Adipocyte (in vitro differentiated cells): Measurements from ENCODE around the gene SLA2.

ENCODE experiments used
- DNase-seq: peaks from one replicate; pipeline ENCODE4 v3.0.0-alpha.2; 2015; ENCODE audit warnings: low read depth
- H3K27me3 ChIP-seq: replicated peaks from 2 replicates; pipeline ENCODE4 v1.7.0; 2013; ENCODE audit warnings: mild to moderate bottlenecking, low read length, moderate library complexity; ENCODE audit not compliant: control insufficient read depth, insufficient read depth
- H3K36me3 ChIP-seq: 2 replicates; pipeline ENCODE4 v1.7.0; 2013; ENCODE audit warnings: low read length, mild to moderate bottlenecking, moderate library complexity; ENCODE audit not compliant: control insufficient read depth, insufficient read depth, severe bottlenecking
- H3K4me1 ChIP-seq: 2 replicates; pipeline ENCODE4 v1.7.0; 2013; ENCODE audit warnings: mild to moderate bottlenecking, low read length, moderate library complexity; ENCODE audit not compliant: control insufficient read depth, insufficient read depth
- H3K4me3 ChIP-seq: 2 replicates; pipeline ENCODE4 v1.7.0; 2013; ENCODE audit warnings: mild to moderate bottlenecking, low read length, moderate library complexity
- H3K9ac ChIP-seq: 2 replicates; pipeline ENCODE4 v1.7.0; 2013; ENCODE audit warnings: mild to moderate bottlenecking, low read length, moderate library complexity
- H3K9me3 ChIP-seq: 2 replicates; pipeline ENCODE4 v1.7.0; 2013; ENCODE audit warnings: mild to moderate bottlenecking, low read length, moderate library complexity; ENCODE audit not compliant: control insufficient read depth

The SLA2 gene

GRCh38 chr20:36584018-36584481 is 61.9 kb downstream of the SLA2 start:
- peaks cover 14% of the 10 kb centered on the region for H3K27me3 ChIP-seq
- no peaks in the 10 kb centered on the region for H3K4me1 ChIP-seq
- no peak overlapping the region for H3K4me3 ChIP-seq
- H3K9ac ChIP-seq = no peak overlapping the region
- no peak for DNase-seq
- no peaks in the 10 kb centered on the region for H3K36me3 ChIP-seq
- no peaks in the 10 kb centered on the region for H3K9me3 ChIP-seq

- Histone ChIP-seq H3K4me3 (no peak overlapping the region), H3K36me3 (no peaks in the 10 kb centered on the region), H3K4me1 (no peaks in the 10 kb centered on the region), H3K9me3 (no peaks in the 10 kb centered on the region), H3K9ac (no peak overlapping the region), H3K27me3 (peaks cover 10% of the 10 kb centered on the region)
- DNase-seq = no peak
These were observed 63.2 kb downstream of the SLA2 start for GRCh38 chr20:36582821-36583220.

- Histone ChIP-seq H3K36me3 (no peaks in the 10 kb centered on the region), H3K4me1 (no peaks in the 10 kb centered on the region)
These were observed 63.7 kb downstream of the SLA2 start for GRCh38 chr20:36582322-36582721.

GRCh38 chr20:36579996-36580545 is 65.9 kb downstream of the SLA2 start:
- no peak overlapping the region for H3K4me3 ChIP-seq
- H3K9ac ChIP-seq = no peak overlapping the region
- H3K27me3 ChIP-seq = no peaks in the 10 kb centered on the region
- peaks cover under 1% of the 10 kb centered on the region for H3K4me1 ChIP-seq
- no peak for DNase-seq
- no peaks in the 10 kb centered on the region for H3K36me3 ChIP-seq
- H3K9me3 ChIP-seq = no peaks in the 10 kb centered on the region

More at GRCh38 chr20:36582322-36582721, 63.7 kb downstream of the SLA2 start:
- no peak overlapping the region for H3K9ac ChIP-seq
- no peak overlapping the region for H3K4me3 ChIP-seq
- no peak for DNase-seq
- no peaks in the 10 kb centered on the region for H3K9me3 ChIP-seq
- H3K27me3 ChIP-seq = peaks cover 7% of the 10 kb centered on the region

- no peak overlapping the region for H3K4me3 ChIP-seq
- peaks cover 7% of the 10 kb centered on the region for H3K4me1 ChIP-seq
- no peaks in the 10 kb centered on the region for H3K27me3 ChIP-seq
- H3K9ac ChIP-seq = no peak overlapping the region
- no peak for DNase-seq
- no peaks in the 10 kb centered on the region for H3K36me3 ChIP-seq
- H3K9me3 ChIP-seq = no peaks in the 10 kb centered on the region
These were observed 67.5 kb downstream of the SLA2 start for GRCh38 chr20:36578356-36579041.

- Histone ChIP-seq H3K9ac (no peak overlapping the region), H3K4me1 (peaks cover 11% of the 10 kb centered on the region), H3K9me3 (no peaks in the 10 kb centered on the region), H3K27me3 (no peaks in the 10 kb centered on the region), H3K4me3 (no peak overlapping the region), H3K36me3 (no peaks in the 10 kb centered on the region)
- DNase-seq = no peak
These were observed 69.9 kb downstream of the SLA2 start for GRCh38 chr20:36576081-36576445.

- Histone ChIP-seq H3K9me3 (no peaks in the 10 kb centered on the region), H3K27me3 (no peaks in the 10 kb centered on the region), H3K4me3 (peak overlapping the region; percentile 77), H3K4me1 (peaks cover 11% of the 10 kb centered on the region), H3K36me3 (no peaks in the 10 kb centered on the region), H3K9ac (peak overlapping the region; percentile 72)
- DNase-seq = peak; percentile 78
These were observed 71.4 kb downstream of the SLA2 start for GRCh38 chr20:36574366-36575135.

GRCh38 chr20:36573798-36574365 is 72.1 kb downstream of the SLA2 start:
- H3K9ac ChIP-seq = peak overlapping the region; percentile 72
- H3K4me1 ChIP-seq = peaks cover 11% of the 10 kb centered on the region
- DNase-seq = peak; percentile 56
- no peaks in the 10 kb centered on the region for H3K27me3 ChIP-seq
- H3K4me3 ChIP-seq = peak overlapping the region; percentile 77
- H3K9me3 ChIP-seq = no peaks in the 10 kb centered on the region
- H3K36me3 ChIP-seq = no peaks in the 10 kb centered on the region

- H3K36me3 ChIP-seq = no peaks in the 10 kb centered on the region
- H3K9me3 ChIP-seq = no peaks in the 10 kb centered on the region
- peak within 1 kb of the TSS; percentile 77 for H3K4me3 ChIP-seq
- H3K4me1 ChIP-seq = peaks cover 11% of the 10 kb centered on the region
- no peaks in the 10 kb centered on the region for H3K27me3 ChIP-seq
- peak within 1 kb of the TSS; percentile 72 for H3K9ac ChIP-seq
- DNase-seq = peak; percentile 89
These were observed 72.7 kb downstream of the SLA2 start, which contains the start of gene TGIF2 for GRCh38 chr20:36573103-36573797. Gene TGIF2, plus strand, starts transcription at chr20:36573597. Its CDS starts 5,178 bp downstream, at chr20:36578775.

- no peaks in the 10 kb centered on the region for H3K27me3 ChIP-seq
- peak overlapping the region; percentile 77 for H3K4me3 ChIP-seq
These were observed 73.3 kb downstream of the SLA2 start for GRCh38 chr20:36572701-36573102.

More at GRCh38 chr20:36572701-36573102, 73.3 kb downstream of the SLA2 start:
- Histone ChIP-seq H3K9me3 (no peaks in the 10 kb centered on the region), H3K36me3 (no peaks in the 10 kb centered on the region), H3K4me1 (peaks cover 11% of the 10 kb centered on the region), H3K9ac (peak overlapping the region; percentile 72)
- DNase-seq = no peak
